ENCODE data around the gene XRN1.

- TF ChIP-seq CTCF (IDR thresholded peaks at IDR 0.05; ENCODE audit: insufficient read depth, low read depth, low read length): no peak
- no peak for TF ChIP-seq EZH2 (IDR thresholded peaks at IDR 0.05; ENCODE audit: insufficient read depth, low read length)
Measured at GRCh38 chr3:142429582-142429981, 18.3 kb downstream of the XRN1 start.
